HG03064 (cell line): ENCODE results near the gene MAN1C1.

ENCODE experiments used
- ATAC-seq: cut with Tn5 transposase; IDR thresholded peaks from one replicate; pipeline ENCODE4 v1.9.1; 2021; ENCODE audit warnings: low read depth; ENCODE audit not compliant: unreplicated experiment

The MAN1C1 gene

DNA sequence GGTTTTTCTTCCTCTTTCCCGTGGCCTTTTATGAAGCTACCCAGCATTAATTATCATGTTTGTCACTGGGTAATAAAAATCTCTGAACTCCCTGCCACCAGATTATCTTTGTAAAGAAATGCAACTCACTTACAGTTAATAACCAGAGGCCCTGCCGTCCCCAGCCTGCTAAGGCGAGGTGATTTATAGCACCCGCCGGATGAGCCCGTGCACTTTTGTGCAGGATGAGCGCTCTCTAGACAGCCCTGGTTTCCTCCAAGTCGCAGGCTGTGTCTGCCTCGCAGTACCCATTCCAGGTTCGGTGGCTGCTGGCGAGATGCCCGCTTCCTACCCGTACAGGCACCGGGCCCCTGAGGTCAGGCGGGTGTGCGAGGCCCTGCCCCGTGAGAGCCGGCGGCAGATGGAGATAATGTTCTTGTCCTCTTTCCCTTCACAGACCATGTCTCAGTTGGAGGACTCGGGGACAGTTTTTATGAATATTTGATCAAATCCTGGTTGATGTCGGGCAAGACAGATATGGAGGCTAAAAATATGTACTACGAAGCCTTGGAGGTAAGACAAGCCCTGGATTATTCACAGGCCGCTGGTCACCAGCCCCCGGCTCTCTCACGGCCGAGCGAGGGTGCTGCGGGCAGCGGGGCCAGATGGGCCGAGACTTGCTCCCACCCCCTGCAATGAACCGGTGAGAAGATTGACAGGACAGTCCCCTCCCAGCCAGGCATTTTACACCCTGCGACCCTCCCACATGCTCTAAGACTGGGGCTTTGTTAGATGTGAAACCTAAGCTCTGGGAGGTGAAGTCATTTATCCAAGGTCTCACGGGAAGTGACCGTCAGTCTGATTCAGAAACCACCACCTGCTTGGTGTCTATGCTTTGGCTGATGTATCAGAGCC is 154.9 kb downstream of the MAN1C1 start:
- no peak for ATAC-seq

DNA sequence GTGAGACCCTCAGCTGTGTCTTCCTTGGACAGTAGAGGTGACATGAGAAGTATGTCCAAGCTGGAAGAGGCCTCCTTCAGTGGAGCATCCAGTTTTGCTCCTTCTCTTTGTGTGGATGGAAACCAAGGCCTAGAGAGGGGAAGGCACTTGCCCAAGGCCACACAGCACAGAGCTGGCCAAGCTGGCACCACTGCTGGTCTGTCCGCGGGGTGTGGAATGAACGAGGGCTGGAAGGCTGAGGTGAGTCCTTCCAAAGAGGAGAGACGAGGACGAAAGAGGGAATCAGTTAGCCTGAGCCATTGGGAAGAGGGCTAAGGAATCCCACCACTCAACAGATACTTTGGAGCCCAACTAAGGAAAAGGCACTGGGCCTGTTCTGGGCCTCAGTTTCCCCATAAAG is 155.6 kb downstream of the MAN1C1 start:
- ATAC-seq: no peak

GRCh38 chr1:25772692-25773245 is 156.2 kb downstream of the MAN1C1 start:
- no peak for ATAC-seq

DNA sequence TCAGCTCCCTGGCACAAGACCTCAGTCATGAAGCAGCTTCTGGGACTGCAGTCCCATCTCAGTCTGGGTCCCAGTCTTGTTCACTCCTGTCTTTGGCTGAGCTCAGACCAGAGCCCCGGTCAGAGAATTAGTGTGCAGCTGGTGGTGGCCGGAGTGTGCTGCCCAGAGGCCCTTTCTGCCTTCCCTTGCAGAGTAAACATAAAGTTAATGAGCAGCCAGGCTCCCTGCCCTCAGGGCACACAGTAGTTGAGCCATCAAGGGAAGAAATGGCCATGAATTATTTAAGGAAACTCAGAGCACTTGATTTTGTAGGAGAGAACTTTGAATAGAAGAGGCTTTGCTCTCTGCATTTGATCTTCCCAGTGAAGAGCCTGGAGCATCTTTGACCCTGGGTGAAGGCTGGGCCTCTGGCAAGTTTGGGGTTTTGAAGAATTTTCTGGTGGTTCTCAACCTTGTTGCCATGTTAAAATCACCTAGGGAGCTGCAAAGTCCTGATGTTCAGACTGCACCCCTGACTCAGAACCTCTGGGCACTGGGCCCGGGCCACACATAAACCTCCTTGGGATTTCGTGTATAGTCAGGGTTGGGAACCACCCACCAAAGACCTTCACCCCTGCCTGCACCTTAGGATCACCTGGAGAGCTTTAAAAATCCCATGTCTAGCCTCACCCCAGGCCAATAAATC is 157.0 kb downstream of the MAN1C1 start:
- ATAC-seq: no peak

DNA sequence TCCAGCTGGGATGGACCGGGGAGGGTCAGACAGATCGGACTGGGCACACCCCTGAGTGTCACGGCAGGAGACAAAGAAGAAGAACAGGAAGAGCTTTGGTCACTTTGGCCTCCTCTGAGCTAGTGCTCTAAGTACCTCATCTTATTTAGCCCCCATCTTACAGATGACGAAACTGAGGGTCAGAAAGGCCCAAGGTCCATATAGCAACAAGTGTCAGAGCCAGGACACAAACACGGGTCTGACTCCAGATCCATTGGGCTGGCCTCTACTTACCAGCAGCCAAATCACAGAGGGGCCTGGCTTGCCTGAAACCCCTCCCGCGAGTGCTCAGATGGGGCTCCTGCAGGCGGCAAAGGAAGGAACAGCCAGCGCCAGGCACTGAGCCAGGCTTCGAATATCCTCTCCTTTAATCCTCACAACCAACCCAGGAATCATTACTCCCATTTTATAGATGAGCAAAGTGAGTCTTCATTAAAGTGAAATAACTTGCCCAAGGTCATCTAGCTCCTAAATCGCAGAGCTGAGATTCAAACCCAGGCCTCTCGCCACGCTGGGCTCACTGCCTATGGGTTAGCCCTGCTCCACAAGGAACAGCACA is 157.7 kb downstream of the MAN1C1 start:
- no peak for ATAC-seq

DNA sequence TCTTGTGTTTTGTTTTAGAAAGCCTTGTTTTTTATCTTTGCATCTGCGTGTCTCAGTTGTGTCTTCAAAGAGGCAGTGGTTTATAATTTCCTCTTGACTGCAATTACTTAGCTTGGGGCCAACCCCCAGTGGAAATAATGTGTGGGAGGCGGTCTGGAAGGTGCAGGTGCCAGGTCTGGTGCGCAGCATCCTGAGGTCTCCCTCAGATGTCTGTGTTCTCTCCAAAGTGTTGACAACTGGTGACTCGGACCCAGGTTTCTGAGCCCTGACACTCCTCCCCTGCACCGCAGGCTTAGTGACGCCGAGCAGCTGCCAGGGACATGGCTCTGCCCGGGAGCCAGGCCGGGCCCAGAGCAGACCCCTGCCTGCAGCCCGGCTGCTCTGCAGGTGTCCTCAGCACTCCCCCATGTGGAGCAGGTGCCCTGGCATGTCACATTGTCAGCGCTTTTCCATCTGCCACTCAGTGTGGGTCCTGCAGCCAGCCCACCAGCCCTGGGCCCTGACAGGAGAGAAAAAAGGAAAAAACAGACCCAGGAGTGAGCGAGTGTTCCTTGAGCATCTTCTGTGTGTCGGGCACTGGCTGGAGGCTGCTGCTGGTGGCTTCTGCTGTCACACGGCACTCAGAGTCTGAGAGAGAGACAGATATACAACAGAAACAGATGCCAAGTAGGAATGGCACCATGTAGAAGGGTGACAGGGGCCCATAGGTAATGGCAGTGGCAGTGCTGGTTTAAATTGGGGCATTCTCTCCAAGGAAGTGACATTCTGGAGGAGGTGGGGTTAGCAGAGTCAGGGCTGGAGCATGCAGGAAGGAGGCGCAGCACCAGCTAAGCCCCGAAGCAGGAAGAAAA is 158.6 kb downstream of the MAN1C1 start:
- ATAC-seq: no peak

DNA sequence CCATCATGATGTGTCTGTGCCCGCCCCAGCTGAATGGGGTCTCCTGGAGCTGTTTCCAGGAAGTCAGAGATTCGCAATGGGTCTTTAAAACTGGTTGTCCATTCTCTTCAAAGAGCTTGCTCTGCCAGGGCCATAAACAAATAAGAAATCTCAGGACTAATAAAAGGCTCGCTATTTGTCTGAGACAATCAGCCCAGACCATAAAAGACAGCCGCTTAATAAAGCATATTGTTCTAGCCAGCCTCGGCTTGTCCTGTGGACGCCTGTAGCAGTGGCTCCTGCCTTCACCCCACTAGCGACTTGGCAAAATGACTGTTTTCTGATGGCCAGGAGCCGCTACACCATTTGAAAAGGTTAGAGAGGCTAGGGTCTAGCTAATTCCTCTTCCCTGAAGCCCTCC is 162.8 kb downstream of the MAN1C1 start:
- no peak for ATAC-seq

GRCh38 chr1:25779894-25780293 is 163.3 kb downstream of the MAN1C1 start:
- no peak for ATAC-seq

GRCh38 chr1:25780318-25781129 is 163.9 kb downstream of the MAN1C1 start:
- no peak for ATAC-seq

GRCh38 chr1:25781130-25781433 is 164.5 kb downstream of the MAN1C1 start:
- no peak for ATAC-seq

- ATAC-seq: no peak
Measured at GRCh38 chr1:25782608-25783201, 166.1 kb downstream of the MAN1C1 start.

DNA sequence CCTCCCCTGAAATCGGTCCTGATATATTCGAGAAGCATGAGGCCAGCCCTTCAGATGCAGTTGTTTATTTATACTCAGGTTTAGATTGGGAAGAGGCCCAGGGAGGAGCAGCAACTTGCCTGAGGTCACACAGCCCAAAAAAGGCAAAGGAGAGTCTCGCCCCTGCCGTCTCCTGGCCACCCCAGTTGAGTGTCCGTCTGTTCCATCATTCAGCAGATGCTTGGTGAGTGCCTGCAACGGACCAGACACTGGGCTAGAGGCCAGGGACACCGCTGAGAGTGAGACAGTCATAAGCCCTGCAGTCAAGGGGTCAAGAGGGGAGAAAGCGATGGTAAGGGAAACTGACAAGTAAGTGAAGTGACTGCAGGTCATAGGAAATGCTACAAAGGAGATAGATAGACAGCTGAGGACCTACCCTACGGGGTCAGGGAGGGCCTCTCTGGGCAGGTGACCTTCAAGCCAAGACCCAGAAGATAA is 168.0 kb downstream of the MAN1C1 start:
- no peak for ATAC-seq

DNA sequence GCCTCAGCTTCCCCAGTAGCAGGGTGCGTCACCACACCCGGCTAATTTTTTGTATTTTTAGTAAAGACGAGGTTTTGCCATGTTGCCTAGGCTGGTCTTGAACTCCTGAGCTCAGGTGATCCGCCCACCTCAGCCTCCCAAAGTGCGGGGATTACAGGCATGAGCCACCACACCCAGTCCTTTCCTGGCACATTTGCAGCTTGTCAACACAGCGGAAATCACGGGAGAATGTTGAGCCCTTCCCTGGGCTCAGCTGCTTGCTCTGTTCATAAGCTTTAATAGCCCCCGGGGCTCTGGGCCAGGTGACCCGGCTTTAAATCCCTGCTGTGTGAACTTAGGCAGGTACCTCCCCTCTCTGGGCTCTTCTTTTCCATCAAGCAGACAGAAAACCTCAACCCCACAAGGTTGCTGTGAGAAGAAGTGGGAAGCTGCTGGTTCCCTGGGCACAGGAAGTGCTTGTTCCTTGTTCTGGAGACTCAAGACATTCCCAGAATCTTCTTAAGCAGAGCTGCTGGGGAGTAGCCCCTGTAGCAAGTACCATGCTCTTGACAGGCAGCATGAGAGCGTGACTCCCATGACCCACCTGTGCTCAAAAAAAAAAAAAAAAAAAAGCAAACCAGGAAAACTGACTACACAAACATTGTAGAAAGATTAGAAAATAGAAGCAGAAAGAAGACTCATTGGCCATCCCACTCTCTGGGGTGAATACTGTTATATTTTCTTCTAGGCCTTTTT is 168.9 kb downstream of the MAN1C1 start:
- no peak for ATAC-seq

GRCh38 chr1:25786887-25787759 is 170.5 kb downstream of the MAN1C1 start:
- no peak for ATAC-seq

DNA sequence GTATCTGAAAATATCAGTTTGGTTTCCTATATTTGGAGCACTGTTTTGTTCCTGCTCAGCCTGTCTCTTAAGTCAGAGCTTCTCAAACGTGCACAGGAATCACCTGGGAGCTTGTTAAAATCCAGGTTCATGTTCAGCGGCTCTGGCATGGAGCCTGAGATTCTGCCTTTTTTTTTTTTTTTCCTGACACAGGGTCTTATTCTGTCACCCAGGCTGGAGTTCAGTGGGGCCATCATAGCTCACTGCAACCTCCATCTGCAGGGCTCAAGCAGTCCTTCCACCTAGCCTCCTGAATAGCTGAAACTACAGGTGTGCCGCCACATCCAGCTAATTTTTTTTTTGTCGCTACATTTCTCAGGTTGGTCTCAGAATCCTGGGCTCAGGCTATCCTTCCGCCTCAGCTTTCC is 171.2 kb downstream of the MAN1C1 start:
- no peak for ATAC-seq

- ATAC-seq: no peak
Measured at GRCh38 chr1:25790472-25790871, 173.9 kb downstream of the MAN1C1 start.

DNA sequence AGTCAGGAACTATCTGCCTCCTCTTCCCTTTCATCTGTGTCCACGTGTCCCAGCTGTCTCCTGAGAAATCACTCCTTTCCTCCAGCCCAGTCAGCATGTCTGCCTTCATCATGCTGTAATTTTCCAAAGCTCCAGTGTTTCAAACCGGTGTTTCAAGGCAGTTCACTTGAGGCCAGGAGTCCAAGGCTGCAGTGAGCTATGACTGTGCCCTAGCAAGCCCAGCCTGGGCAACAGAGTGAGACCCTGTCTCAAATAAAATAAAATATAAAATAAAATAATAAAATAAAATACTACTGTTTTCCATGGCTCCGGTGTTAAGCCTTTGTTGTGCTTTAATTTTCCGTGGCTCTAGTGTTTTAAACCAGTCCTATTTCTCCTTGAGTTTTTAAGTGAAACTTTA is 175.5 kb downstream of the MAN1C1 start:
- ATAC-seq: no peak
